HG02884 (cell line): ENCODE measurements around the gene QRFP.
"Not testable (repeated sequence)": the region's sequence is repeated elsewhere in the genome, so short reads cannot be mapped to it uniquely, and the experiment has no call there.

Experiments
- ATAC-seq: cut with Tn5 transposase; IDR thresholded peaks from one replicate; pipeline ENCODE4 v1.9.1; 2021; ENCODE audit warnings: mild to moderate bottlenecking, moderate library complexity; ENCODE audit not compliant: unreplicated experiment

Gene QRFP

DNA sequence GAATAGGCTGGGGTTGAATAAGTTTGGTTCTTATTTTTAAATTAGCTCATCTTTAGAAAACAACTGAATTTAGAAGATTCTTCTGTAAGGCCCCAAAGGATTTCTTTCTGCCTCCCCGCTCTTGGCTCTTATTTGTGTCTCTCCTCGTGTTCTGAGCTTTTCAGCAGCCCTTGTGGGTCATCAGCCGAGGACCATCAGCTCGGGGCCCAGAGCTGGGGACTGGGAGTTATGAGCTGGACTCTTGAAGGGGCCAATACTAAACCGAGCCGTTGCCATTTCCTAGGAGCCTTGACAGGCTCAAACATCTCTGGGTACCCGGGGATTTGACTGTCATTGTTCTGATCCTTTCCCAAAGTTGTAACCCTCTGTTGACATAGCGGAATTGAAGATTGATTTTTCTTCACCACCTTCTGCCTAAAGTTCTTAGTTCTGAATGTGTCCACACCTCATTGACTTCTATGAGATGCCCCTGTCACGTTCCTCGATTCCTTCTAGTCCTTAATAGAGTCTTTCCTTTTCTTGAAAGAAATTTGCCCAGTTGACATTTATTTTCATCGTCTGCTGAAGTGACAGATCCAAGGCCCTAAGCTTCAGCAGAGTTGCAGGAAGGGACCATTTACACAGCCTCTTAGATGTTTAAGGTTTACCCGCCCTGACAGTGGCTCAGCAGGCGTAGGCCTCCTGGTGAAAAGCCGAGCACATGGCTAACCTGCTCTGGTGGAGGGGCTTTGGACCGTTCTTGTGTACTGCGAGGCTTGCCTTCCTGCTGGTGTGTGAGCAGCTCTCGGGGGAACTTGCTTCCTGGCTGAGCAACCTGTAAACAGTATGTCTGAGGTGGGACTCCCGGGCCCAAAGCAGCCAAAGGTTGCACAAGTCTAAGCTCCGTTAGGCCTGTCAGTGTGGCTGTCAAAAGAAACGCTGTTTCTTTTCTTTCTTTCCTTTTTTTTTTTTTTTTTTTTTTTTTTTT, 37.6 kb downstream of the QRFP start:
- ATAC-seq: no peak

DNA sequence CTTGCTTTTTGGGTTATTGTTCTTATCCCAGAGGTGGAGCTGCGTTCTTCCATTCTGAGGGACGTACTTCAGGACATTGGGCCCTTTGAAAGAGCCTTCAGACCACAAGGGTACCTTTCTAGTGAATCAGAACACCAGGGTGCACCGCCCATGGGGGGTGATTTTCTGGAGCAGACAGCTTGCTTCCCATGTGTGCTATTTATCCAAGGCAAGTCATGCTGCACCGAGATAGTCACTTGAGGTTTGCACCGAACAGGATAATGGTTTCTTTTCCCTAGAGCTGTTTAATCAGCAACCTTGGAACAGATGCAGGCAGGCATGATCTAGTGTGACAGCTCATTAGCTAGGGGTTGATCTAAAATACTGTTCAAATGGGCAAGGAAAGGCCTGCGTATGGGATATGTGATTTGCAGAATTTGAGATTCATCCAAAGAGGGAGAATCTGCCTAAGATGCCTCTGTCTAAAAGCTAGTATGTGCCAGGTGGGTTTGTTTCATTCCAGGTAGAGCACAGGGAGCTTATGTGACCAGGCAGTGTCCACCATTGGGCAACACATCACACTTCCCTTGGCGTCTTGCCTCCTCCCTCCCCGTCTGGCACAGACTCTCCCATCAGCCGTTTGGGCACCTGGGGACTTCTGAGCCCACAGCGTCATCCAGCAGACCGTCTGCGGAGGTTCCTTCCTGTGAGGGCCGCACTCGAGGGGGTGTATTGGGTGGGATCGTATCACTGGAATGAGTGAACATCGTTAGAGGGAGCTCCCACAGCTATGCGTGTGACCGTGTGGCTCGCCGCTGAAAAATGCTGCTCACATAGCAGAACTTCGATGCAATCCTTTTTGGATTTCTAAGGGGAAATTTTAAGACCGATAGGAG, 38.5 kb downstream of the QRFP start:
- no peak for ATAC-seq

DNA sequence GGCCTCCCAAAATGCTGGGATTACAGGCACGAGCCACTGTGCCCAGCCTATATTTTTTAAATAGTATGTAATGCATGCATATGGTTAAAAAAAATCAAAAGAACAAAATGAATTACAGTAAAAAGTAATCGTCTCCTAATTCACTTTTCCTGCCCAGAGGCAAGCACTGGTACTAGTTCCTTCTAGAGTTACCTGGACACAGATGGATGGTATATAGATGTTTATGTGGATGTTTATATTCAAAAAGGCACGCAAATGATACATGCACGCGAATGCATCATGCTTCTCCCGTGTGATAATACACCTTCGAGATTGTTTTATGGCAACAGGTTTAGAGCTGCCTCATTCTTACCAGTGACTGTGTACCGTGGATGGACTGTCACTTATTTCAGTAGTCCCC, 40.1 kb downstream of the QRFP start:
- no peak for ATAC-seq

DNA sequence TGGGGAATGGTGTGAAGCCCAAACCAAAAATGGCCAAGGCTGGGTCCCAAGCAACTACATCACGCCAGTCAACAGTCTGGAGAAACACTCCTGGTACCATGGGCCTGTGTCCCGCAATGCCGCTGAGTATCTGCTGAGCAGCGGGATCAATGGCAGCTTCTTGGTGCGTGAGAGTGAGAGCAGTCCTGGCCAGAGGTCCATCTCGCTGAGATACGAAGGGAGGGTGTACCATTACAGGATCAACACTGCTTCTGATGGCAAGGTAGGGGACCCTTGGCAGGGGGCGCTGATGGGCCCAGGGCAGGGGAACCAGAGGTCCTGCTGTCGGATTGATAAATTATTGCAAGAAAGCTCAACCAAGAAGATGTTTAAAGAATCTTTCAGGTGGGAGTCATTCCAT, 41.8 kb downstream of the QRFP start:
- ATAC-seq: no peak

DNA sequence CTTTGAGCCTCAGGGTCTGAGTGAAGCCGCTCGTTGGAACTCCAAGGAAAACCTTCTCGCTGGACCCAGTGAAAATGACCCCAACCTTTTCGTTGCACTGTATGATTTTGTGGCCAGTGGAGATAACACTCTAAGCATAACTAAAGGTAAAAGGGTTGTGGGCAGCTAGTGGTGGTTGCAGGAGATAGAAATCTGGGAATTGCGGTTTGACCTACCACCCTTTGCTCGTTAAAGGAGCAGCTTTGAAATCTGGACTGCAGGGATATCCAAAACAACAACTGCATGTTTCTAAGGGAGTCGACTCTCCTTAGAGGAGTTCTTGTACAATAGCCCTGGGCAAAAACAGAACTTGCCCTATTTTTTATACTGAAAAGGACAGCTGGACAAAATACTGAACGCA, 42.5 kb downstream of the QRFP start:
- ATAC-seq: no peak

DNA sequence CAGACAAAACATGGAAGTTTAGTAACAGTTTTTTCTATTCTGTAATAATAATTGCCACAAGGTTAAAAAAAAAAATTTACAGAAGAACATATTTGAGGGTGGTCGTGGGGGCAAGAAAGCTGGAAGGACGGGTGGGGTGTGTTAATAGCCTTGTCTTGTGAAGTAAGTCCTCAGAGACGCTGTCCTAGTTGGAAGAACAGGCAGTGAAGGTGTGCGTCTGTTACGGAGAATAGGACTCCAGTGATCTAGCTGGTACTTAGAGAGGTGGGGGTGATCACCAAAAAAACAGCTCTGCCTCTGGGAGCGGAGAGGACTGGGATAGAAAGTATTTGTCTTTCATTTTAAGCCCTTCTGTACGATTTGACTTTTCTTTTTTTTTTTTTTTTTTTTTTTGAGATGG, 43.8 kb downstream of the QRFP start:
- no peak for ATAC-seq

DNA sequence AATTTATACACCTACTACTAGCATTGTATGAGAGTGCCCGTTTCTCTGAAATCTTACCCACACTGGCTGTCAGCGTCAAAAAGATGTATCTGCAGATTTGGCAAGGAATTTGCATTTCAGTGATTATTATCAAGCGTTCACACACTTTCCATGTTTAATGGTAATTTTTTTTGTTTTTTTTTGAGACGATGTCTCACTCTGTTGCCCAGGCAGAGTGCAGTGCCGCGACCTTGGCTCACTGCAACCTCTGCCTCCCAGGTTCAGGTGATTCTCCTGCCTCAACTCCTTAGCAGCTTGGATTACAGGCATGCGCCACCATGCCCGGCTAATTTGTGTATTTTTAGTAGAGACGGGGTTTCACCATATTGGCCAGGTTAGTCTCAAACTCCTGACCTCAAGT, 47.3 kb downstream of the QRFP start:
- ATAC-seq: no peak

DNA sequence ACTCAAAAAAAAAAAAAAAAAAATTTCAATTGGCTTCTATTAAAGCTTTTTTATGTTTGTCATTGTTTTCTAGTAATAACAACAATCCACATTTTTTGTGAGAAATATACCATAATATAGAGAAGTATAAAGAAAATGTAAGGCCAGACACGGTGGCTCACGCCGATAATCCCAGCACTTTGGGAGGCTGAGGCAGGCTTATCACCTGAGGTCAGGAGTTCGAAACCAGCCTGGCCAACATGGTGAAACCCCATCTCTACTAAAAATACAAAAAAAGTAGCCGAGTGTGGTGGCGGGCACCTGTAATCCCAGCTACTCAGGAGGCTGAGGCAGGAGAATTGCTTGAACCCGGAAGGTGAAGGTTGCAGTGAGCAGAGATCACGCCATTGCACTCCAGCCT, 48.1 kb downstream of the QRFP start:
- not testable (repeated sequence) for ATAC-seq

DNA sequence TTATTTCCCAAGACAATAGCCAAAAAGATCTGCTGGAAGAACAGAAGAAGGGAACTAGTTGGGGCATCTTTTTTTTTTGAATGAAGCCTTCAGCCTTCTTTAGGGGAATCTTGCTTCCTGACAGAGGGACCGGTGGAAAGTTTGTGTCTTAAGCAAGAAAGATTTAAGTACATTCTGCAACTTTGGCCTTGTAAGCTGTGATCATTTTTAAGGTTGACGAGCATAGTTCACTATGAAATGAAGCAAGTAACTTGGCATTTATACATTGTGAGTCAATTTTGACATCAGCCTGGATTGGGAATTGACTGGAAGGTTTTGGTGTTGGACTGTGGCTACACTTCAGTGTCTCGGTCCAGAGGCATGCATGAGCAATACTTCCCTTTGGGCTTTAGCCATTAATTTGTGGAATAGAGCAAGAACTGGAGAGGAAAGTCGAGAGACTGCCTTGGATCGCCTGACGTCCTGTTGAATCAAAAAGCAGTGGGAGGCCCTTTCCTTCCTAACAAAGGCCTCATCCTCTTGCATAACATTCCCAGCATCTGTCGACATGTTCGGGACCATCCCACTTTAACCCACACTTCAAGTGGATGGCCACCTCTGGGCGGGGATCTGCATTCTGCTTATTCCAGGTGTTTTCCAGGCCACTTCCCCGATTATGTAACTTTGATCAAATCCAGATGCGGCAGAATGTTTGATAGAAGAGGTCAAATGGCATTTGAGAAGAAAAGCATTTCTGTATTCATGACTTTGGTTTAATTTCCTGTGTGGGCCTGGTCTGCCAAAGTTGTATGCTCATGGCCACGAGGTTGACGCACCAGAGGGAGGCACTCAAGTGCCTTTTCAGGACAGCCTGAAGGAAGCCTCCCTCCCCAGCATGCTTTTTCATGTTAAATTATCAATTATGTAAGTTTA, 49.0 kb downstream of the QRFP start:
- ATAC-seq: no peak

DNA sequence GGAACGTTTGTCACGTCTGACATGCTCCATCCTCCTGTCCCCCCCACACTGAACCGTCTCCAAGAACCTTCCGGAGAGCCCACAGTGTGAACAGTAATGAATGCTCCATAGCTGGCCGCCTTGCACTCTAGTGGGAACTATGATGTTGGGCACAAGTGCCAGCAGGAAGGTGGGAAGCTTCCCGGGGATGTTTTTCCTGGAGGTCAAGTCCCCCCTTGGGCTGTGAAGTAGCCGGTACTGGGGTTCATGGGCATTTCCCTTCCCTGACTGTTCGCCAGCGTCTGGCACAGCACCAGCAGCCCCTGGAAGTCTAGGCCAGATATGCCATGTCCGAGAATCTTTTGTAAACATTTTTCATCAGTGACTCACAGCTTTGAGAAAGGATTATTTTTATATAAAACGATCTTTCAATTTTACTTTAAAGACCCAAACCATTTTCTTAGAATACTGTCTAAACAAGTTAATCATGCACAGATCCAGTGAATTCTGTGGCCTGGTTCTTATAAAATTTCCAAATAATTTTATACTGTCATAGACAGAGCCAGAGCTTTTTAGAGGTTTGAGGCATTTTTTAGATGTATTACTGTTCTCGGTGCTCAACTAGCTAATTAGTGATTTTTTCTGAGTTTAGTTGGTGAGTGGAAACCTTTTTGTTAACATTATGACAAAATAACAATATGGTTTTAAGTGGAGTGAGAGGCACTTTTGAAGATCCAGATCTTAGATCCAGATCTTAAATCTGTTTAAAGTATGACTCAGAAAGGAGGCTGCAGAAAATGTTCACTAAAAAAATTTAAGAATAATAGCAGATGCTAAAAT, 49.9 kb downstream of the QRFP start:
- no peak for ATAC-seq

DNA sequence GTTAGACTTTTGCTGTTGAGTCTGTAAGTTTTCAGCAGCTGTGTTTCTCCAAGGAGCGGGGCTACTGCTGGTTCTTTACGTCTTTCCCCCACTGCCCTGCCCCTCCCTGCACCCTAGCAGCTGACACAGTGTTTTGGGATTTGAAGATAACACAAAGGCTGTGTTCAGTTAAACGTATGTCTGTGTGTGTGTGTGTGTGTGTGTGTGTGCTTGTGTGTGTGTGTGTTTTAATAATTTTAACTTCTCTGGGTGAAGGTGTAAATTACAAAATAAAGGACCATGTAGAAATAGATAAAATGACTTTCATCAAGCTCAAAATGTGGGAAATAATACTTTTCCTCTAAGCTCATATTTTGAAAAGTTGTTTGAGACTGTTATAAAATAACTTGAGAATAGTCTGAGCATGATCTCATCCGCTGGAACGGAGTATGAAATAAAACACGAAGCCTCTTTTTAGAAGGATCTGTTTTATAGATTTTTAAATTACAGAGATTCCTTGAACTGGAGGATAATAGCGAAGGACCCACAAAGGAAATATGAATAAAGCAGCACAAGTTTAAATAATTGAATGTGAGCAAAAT, 50.6 kb downstream of the QRFP start:
- no peak for ATAC-seq

DNA sequence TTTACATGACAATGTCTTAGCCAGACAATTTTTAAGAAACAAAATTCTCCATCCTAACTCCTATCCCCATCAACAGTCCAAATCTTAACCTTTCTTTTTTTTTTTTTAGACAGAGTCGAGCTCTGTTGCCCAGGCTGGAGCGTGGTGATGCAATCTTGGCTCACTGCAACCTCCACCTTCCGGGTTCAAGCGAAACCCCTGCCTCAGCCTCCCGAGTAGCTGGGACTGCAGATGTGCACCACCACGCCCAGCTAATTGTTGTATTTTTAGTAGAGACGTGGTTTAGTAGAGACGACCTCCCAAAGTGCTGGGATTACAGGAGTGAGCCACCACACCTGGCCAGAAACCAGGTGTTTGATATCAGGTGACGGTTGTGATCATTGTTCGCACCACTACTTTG, 51.4 kb downstream of the QRFP start:
- ATAC-seq: no peak

DNA sequence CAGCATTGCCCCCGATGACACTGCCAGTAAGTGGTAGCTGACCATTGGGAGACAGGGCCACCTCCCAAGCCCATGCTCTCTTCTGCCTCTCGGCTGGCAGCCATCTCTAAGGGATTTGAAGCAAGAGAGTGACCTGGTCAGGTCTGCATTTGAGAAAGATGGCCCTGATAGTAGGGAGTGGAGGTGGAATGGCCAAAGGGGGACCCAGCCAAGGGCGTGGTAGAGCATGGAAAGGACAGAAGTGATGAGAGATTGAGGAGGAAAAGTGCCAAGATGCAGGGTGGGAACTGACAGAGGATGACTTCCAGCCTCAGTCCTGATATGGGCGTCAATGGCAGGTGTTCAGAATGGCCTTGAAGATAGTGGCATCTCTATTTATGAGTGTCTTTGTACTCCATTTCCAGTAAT, 52.6 kb downstream of the QRFP start:
- no peak for ATAC-seq

DNA sequence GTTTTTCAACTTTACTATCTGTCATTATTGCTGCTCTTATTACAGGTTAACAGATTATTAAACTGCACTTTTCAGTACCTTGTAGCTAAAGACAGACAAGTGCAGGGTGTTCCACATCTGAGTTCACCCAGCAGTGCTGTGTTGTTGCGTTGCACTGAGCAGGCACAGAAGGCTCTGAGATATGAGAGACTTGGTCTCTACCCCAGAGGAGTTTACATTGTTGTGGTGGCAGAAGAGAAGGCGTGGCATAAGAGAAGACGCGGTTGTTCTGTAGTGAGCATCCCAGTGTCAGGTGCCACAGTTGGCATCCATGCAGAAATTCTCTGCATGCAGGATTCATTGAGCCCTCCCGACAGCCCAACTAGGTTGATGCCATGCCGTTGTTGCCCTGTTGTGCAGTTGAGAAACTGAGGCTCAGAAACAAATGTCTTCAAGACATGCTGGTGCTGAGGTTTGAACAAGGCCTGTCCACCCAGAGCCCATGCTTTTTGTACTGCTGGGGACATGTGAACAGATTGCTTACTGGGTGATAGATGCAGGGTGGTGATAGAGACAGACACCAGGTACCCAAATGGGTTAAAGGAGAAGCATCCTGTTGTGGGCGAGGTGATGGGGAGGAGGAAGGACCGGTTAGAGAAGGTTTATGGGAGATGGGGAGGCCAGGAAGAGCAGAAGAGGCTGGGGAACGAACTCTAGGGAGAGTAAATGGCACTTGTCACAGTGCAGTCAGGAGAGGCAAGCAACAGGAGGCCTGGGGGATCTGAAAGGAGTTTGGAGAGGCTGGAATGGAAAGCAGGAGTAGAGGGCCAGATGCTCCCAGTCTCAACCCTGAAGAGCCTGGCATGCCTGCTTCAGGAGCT, 53.3 kb downstream of the QRFP start:
- ATAC-seq: no peak
